Heart left ventricle (tissue), 13 donors: Measurements from ENCODE around the gene TNFSF15.

Source experiments
- CTCF ChIP-seq, 12 donors: fragments of 200-600 bp; sonication (generic) in 4 of 12; IDR thresholded peaks; one replicate each; pipeline versions ENCODE4 v1.5.0 to v1.8.0; 2018 to 2022; ENCODE audit warnings: antibody characterized with exemption in 12 of 12, mild to moderate bottlenecking in 5 of 12
- POLR2A ChIP-seq, 2 donors: fragments of 450-650 bp; IDR thresholded peaks; one replicate each; pipeline ENCODE4 v1.6.1; 2017; ENCODE audit warnings: antibody characterized with exemption in 2 of 2, mild to moderate bottlenecking in 2 of 2, moderate library complexity in 2 of 2
- donor health status: ischemic (EF 13 %, LVEDD 7.1; RV severe dilation, severe dysfunction).
- donor health status: DM: no; HTN: yes; CAD: no.
- donor health status: DM: no; HTN: no; CAD: no.
- donor health status: ischemic (EF 25% LVEDD 6.9; RV normal size, moderate dysfunction).
- donor health status: ischemic (EF 25% LVEDD 5.7; RV mildly dilated, moderate dysfunction).
- donor health status: ischemic (EF 35%, LVEDD 5.7; RV mildly dilated, moderate dysfunction).
- donor health status: nonischemic (EF 11% LVEDD 7.7; RV severe dilation, severe dysfunction).
- donor health status: DM: yes; HTN: yes; CAD: no.
- donor health status: PGD.
- donor health status: ischemic (EF 29% LVEDD 5.4; RV normal size, mild dysfunction).
- donor health status: nonischemic (EF 23%, LVEDD 6.1; RV moderate dilation, normal function).

DNA sequence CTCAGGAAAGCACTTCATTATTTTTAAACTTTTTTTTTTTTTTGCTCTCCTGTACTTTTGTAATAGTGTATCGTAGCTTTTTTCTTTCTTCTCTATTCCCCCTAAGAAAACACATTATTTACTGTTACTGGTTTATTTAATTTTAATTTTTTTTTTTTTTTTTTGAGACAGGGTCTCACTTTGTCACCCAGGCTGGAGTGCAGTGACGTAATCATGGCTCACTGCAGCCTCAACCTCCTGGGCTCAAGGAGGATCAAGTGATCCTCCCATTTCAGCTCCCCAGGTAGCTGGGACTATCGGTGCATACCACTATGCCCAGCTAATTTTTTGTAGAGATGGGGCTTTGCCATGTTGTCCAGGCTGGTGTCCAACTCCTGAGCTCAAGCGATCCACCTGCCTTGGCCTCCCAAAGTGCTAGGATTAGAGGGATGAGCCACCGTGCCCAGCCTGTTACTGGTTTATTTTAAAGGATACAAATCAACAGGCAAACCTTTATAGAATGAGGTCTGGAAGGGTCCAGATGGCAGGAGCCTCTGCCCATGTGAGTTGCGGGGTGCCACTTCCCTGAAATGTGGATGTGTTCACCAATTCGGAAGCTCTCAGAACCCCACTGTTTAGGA lies 49.0 kb upstream of the TNFSF15 start:
- TF ChIP-seq CTCF (IDR thresholded peaks at IDR 0.05) (no peak), POLR2A (IDR thresholded peaks at IDR 0.05) (no peak)
